K562 (cell line): Measurements from ENCODE around the gene SORCS2. TPM values are rescaled to one million over a fixed set of nuclear protein-coding genes. Genes with fewer than 3 reads are reported as not detected.

ENCODE experiments used
- ATAC-seq: fragments of 200-7000 bp; cut with Tn5 transposase; 3 replicates; pipeline ENCODE4 v1.9.1; 2020; ENCODE audit warnings: moderate library complexity
- BruUV-seq: library from RNA; stranded (reverse); fragments of 400-500 nt; replicated peaks from 2 replicates; lab custom pipeline; 2021; lab: Mats Ljungman, UMichigan
- CTCF ChIA-PET: fragments of 300-600 bp; formaldehyde crosslinking; extraction: SDS; loops from one replicate; lab custom pipeline; 2021; ENCODE audit warnings: low intra/inter-chr PET ratio; lab: Yijun Ruan, JAX
- POLR2A ChIA-PET: fragments of 300-600, 350-650 bp; sonication (Branson Sonifier 250); formaldehyde crosslinking; extraction: SDS; loops from one replicate; lab custom pipeline; 2021; ENCODE audit warnings: antibody characterized with exemption, inconsistent platforms; lab: Yijun Ruan, JAX
- DNase-seq, 4 experiments: peaks; one replicate each; pipeline versions ENCODE4 v3.0.0 to v3.0.0-alpha.2; 2011 to 2018; ENCODE audit warnings: low spot score in 3 of 4, mixed read lengths in 3 of 4; ENCODE audit errors: extremely low read depth in 1 of 4
- FAIRE-seq: peaks from 2 replicates; lab custom pipeline; 2011; peaks lifted over from hg19 to GRCh38; lab: Jason Lieb, UNC
- H2AFZ ChIP-seq: 2 replicates; pipeline ENCODE4 v1.6.0; 2011; ENCODE audit warnings: low read depth, low read length, control low read depth, inconsistent platforms
- H3K27ac ChIP-seq: fragments of 200-600 bp; 3 replicates; pipeline ENCODE4 v1.8.0; 2011; ENCODE audit warnings: low read depth, mild to moderate bottlenecking, control low read depth, inconsistent platforms, low read length, moderate library complexity, mixed read lengths; ENCODE audit errors: extremely low read depth
- H3K27me3 ChIP-seq, 2 experiments: fragments of 300-600 bp in 1 of 2; 2 replicates in 1 of 2; 3 replicates in 1 of 2; pipeline versions ENCODE4 v1.6.0 to v1.8.0; 2011; ENCODE audit warnings: inconsistent platforms in 2 of 2, low read length in 2 of 2, mild to moderate bottlenecking in 1 of 2, mixed read lengths in 1 of 2, moderate library complexity in 1 of 2; ENCODE audit not compliant: control insufficient read depth in 2 of 2, insufficient read depth in 2 of 2
- H3K36me3 ChIP-seq: fragments of 300-600 bp; 3 replicates; pipeline ENCODE4 v1.8.0; 2011; ENCODE audit warnings: mild to moderate bottlenecking, low read length, inconsistent platforms; ENCODE audit not compliant: control insufficient read depth, insufficient read depth
- H3K4me1 ChIP-seq, 2 experiments: fragments of 200-600 bp in 1 of 2; replicated peaks in 1 of 2; 2 replicates in 1 of 2; 3 replicates in 1 of 2; pipeline versions ENCODE4 v1.5.1 to v1.8.0; 2011; ENCODE audit warnings: inconsistent platforms in 2 of 2, low read length in 2 of 2, mild to moderate bottlenecking in 1 of 2, mixed read lengths in 1 of 2, moderate library complexity in 1 of 2; ENCODE audit not compliant: control insufficient read depth in 2 of 2, insufficient read depth in 2 of 2
- H3K4me2 ChIP-seq: 2 replicates; pipeline ENCODE4 v1.6.1; 2011; ENCODE audit warnings: low read length, control low read depth, inconsistent platforms, mixed read lengths; ENCODE audit not compliant: insufficient read depth
- H3K4me3 ChIP-seq: fragments of 200-600 bp; sonication (generic), shearing (Covaris generic); 2 replicates; pipeline ENCODE4 v1.5.1; 2016; ENCODE audit warnings: control low read depth, inconsistent platforms
- H3K79me2 ChIP-seq: fragments of 200-600 bp; 3 replicates; pipeline ENCODE4 v1.8.0; 2011; ENCODE audit warnings: low read length, inconsistent platforms; ENCODE audit not compliant: control insufficient read depth, insufficient read depth
- H3K9ac ChIP-seq, 2 experiments: 2 replicates each; pipeline versions ENCODE4 v1.6.0 to v1.6.1; 2011; ENCODE audit warnings: low read depth in 2 of 2, low read length in 2 of 2, control low read depth in 1 of 2, inconsistent platforms in 1 of 2, mild to moderate bottlenecking in 1 of 2, mixed read lengths in 1 of 2; ENCODE audit not compliant: insufficient read depth in 1 of 2
- H3K9me1 ChIP-seq: one replicate; pipeline ENCODE4 v1.6.0; 2011; ENCODE audit warnings: inconsistent platforms, mild to moderate bottlenecking, low read length, moderate library complexity; ENCODE audit not compliant: control insufficient read depth, insufficient read depth
- H3K9me3 ChIP-seq: replicated peaks from 2 replicates; pipeline ENCODE4 v1.5.1; 2011; ENCODE audit warnings: low read depth, low read length, inconsistent platforms; ENCODE audit not compliant: control insufficient read depth, insufficient read depth
- H4K20me1 ChIP-seq: replicated peaks from 2 replicates; pipeline ENCODE4 v1.6.1; 2011; ENCODE audit warnings: low read length, inconsistent platforms, mixed read lengths; ENCODE audit not compliant: control insufficient read depth, insufficient read depth
- CEBPZ ChIP-seq: fragments of 150-350 bp; IDR thresholded peaks from 2 replicates; pipeline ENCODE4 v1.6.1; 2014; ENCODE audit warnings: low read depth, mild to moderate bottlenecking, low read length, borderline replicate concordance
- E2F4 ChIP-seq: sonication (generic); formaldehyde crosslinking; IDR thresholded peaks from 2 replicates; pipeline ENCODE4 v1.8.0; 2022; ENCODE audit warnings: mild to moderate bottlenecking, low read depth, missing genetic modification reagents
- SIRT6 ChIP-seq: IDR thresholded peaks from one replicate; pipeline ENCODE4 v1.6.1; 2012; ENCODE audit warnings: low read depth, mild to moderate bottlenecking, control low read depth, inconsistent platforms, low read length, moderate library complexity
- SMAD1 ChIP-seq: fragments of 150-350 bp; IDR thresholded peaks from 2 replicates; pipeline ENCODE4 v1.6.1; 2014; ENCODE audit warnings: low read length, low read depth; ENCODE audit not compliant: partially characterized antibody
- ZNF512 ChIP-seq: IDR thresholded peaks from 2 replicates; pipeline ENCODE4 v1.6.1; 2016; ENCODE audit warnings: missing genetic modification characterization, missing compliant biosample characterization
- ZNF644 ChIP-seq: fragments of 200-800 bp; sonication (Bioruptor generic); IDR thresholded peaks from 2 replicates; pipeline ENCODE4 v1.6.1; 2016; ENCODE audit warnings: low read depth, missing genetic modification characterization, missing compliant biosample characterization
- ZNF707 ChIP-seq: fragments of 250-450 bp; sonication (Bioruptor Pico); conservative IDR thresholded peaks from 2 replicates; pipeline ENCODE4 v1.8.0; 2022; ENCODE audit warnings: inconsistent platforms, mild to moderate bottlenecking, moderate library complexity
- ZNF717 ChIP-seq: fragments of 250-450 bp; sonication (Bioruptor Pico); IDR thresholded peaks from 2 replicates; pipeline ENCODE4 v1.5.0; 2021
- ZNF780A ChIP-seq: fragments of 250-450 bp; sonication (Bioruptor Pico); IDR thresholded peaks from 2 replicates; pipeline ENCODE4 v1.5.0; 2021; ENCODE audit warnings: mild to moderate bottlenecking
- WGBS: fragments of 100-300 bp; shearing (Covaris generic); methylation state at CpG from one replicate; pipeline ENCODE4 v1.1.6; 2016; ENCODE audit warnings: low coverage, mixed read lengths; ENCODE audit not compliant: insufficient coverage; ENCODE audit errors: missing lambda C conversion rate; 5-methylcytosine and 5-hydroxymethylcytosine counted together
- in situ Hi-C: fragments of 300-500 bp; cut with MboI; formaldehyde crosslinking; loops from 4 replicates; pipeline ENCODE4 v1.15.0; 2018; ENCODE audit warnings: inconsistent platforms, mixed read lengths
- intact Hi-C: fragments of 100-400 bp; cut with micrococcal nuclease; formaldehyde crosslinking; loops from 2 replicates; pipeline ENCODE4 v1.14.2; 2022
- polyA plus RNA-seq, 8 experiments: library from polyadenylated mRNA; depleted of rRNA in 4 of 8; stranded (reverse) in 5 of 8; unstranded in 3 of 8; fragments of >200 nt; fragmentation: Nextera tagmentation in 2 of 8; fragmentation: Illumina TruSeq in 1 of 8; extraction: Ambion mirVana in 2 of 8; extraction: Trizol in 1 of 8; gene quantifications; 2 replicates each; pipeline versions ENCODE4 v1.2.1 to v1.2.3, GENCODE V29; 2011 to 2014; ENCODE audit warnings: inconsistent platforms in 1 of 8, missing spikeins in 1 of 8
- total RNA-seq, 7 experiments: library from RNA; depleted of rRNA in 6 of 7; stranded (reverse); fragments of >200 nt in 6 of 7; fragmentation: Illumina TruSeq in 2 of 7; extraction: Trizol in 2 of 7; gene quantifications; 2 replicates each; pipeline versions ENCODE4 v1.2.1 to v1.2.3, GENCODE V29; 2011 to 2021; ENCODE audit warnings: low replicate concordance in 1 of 7
- TF ChIP-seq, protein P1 (sequence below), 3 experiments: fragments of 200-800 bp in 1 of 3; sonication (Bioruptor generic) in 1 of 3; sonication (generic) in 1 of 3; formaldehyde crosslinking in 1 of 3; IDR thresholded peaks; 2 replicates each; pipeline versions ENCODE4 v1.6.1 to v1.8.0; 2016 to 2022; ENCODE audit warnings: mild to moderate bottlenecking in 2 of 3, missing compliant biosample characterization in 2 of 3, missing genetic modification characterization in 2 of 3, missing genetic modification reagents in 1 of 3

SORCS2 gene
- total and polyA plus RNA-seq, 9 of the 15 experiments (the other 6 are each of a cell fraction or from before 2014, with no cell fraction given) = not detected

DNA sequence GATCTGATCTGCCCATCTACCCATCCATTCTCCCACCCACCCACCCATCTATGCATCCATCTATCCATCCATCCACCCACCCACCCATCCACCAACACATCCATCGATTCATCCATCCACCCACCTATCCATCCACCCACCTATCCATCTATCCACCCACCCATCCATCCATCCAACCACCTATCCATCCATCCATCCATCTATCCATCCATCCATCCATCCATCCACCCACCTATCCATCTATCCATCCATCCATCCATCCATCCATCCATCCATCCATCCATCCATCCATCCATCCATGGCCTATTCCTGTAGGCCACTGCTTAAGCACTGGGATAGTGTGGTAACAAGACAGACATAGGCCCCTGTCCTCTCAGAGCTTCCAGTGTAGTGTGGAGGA is 69.8 kb downstream of the SORCS2 start:
- H3K4me2 ChIP-seq = no peak overlapping the region
- H3K4me1 ChIP-seq = no peaks in the 10 kb centered on the region
- peaks cover 9 to 51% of the 10 kb centered on the region in 2 experiments; a peak in 4 of 5 replicates for H3K27me3 ChIP-seq
- H3K27ac ChIP-seq = no peak overlapping the region
- POLR2A ChIA-PET = no interaction called here
- FAIRE-seq (no peak), ATAC-seq (no peak), DNase-seq (no peak)
- CTCF ChIA-PET = no interaction called here
- H3K4me3 ChIP-seq = no peak overlapping the region
- in situ Hi-C loops (no loop called here), intact Hi-C loops (no loop called here)
- peaks cover 4% of the 10 kb centered on the region; the same call in 1 of the 2 replicates for H4K20me1 ChIP-seq
- H3K9ac ChIP-seq = no peak overlapping the region
- no CpG with 5 or more reads among the region's 1 CpG for WGBS
- H3K9me3 ChIP-seq = no peaks in the 10 kb centered on the region
- no peaks in the 10 kb centered on the region for H3K9me1 ChIP-seq
- H2AFZ ChIP-seq = no peak overlapping the region
- H3K79me2 ChIP-seq = no peaks in the 10 kb centered on the region
- BruUV-seq = no TSS peak
- TF ChIP-seq ZNF780A (no peak), CEBPZ (no peak), E2F4 (CRISPR knock-in tag) (no peak), ZNF644 (no peak), ZNF707 (CRISPR knock-in tag) (no peak), SMAD1 (no peak), ZNF717 (no peak), SIRT6 (no peak), ZNF512 (tag) (no peak)
- TF ChIP-seq, protein P1, sequence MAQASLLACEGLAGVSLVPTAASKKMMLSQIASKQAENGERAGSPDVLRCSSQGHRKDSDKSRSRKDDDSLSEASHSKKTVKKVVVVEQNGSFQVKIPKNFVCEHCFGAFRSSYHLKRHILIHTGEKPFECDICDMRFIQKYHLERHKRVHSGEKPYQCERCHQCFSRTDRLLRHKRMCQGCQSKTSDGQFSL (CRISPR knock-in tag; IDR thresholded peaks at IDR 0.05) = no peak
- TF ChIP-seq, protein P1 (tag; IDR thresholded peaks at IDR 0.05) = no peak
- no peaks in the 10 kb centered on the region for H3K36me3 ChIP-seq
